ENCODE data around the gene SH3RF3. TPM values are rescaled to one million over a fixed set of nuclear protein-coding genes. Genes with fewer than 3 reads are reported as not detected.
A peak's percentile ranks its signal among the peaks of the same experiment; 100 is the strongest.

SH3RF3 gene
- total and polyA plus RNA-seq, 9 of the 15 experiments (the other 6 are each of a cell fraction or from before 2014, with no cell fraction given), result 0.02 TPM; not detected in 8

- DNase-seq (ENCODE audit: extremely low read depth in 1 of 4, low spot score in 3 of 4), result no peak
- no peak overlapping the region for H3K9ac ChIP-seq (ENCODE audit: insufficient read depth in 1 of 2, low read depth in 2 of 2, low read length in 2 of 2)
- intact Hi-C loops (cut with micrococcal nuclease) (no loop called here), in situ Hi-C loops (cut with MboI) (no loop called here)
- no peaks in the 10 kb centered on the region for H3K9me3 ChIP-seq (replicated peaks; ENCODE audit: control insufficient read depth, insufficient read depth, low read depth, low read length)
- peak; percentile 94 for TF ChIP-seq ZNF134 (CRISPR knock-in tag; conservative IDR thresholded peaks at IDR 0.05)
- no peak for TF ChIP-seq SRSF7 (optimal IDR thresholded peaks at IDR 0.05; ENCODE audit: low read depth, low read length)
- no peak for ATAC-seq
- no peak overlapping the region for H3K4me3 ChIP-seq
- H2AFZ ChIP-seq (ENCODE audit: low read depth, low read length), result no peak overlapping the region
- no peaks in the 10 kb centered on the region for H3K4me1 ChIP-seq (replicated peaks in 1 of 2; ENCODE audit: control insufficient read depth in 2 of 2, insufficient read depth in 2 of 2, low read length in 2 of 2)
- no TSS peak for BruUV-seq (replicated peaks)
- H3K36me3 ChIP-seq (ENCODE audit: control insufficient read depth, insufficient read depth, low read length), result no peaks in the 10 kb centered on the region
- H4K20me1 ChIP-seq (replicated peaks; ENCODE audit: control insufficient read depth, insufficient read depth, low read length), result no peaks in the 10 kb centered on the region
- H3K27ac ChIP-seq (ENCODE audit: extremely low read depth, low read depth, low read length), result no peak overlapping the region
- no peak for FAIRE-seq
- WGBS (ENCODE audit: insufficient coverage, low coverage, missing lambda C conversion rate), result 0% methylated on average over 1 of the region's 1 CpG
- peaks cover 6 to 21% of the 10 kb centered on the region in 2 experiments; a peak in 3 of 5 replicates for H3K27me3 ChIP-seq (ENCODE audit: control insufficient read depth in 2 of 2, insufficient read depth in 2 of 2, low read length in 2 of 2)
- H3K9me1 ChIP-seq (ENCODE audit: control insufficient read depth, insufficient read depth, low read length), result no peaks in the 10 kb centered on the region
- CTCF ChIA-PET (ENCODE audit: low intra/inter-chr PET ratio), result no interaction called here
- no peak overlapping the region for H3K4me2 ChIP-seq (ENCODE audit: insufficient read depth, low read length)
- H3K79me2 ChIP-seq (ENCODE audit: control insufficient read depth, insufficient read depth, low read length), result no peaks in the 10 kb centered on the region
- POLR2A ChIA-PET, result no interaction called here
Measured at GRCh38 chr2:109458512-109458911, 329.5 kb downstream of the SH3RF3 start.

- no peak for FAIRE-seq
- intact Hi-C loops (cut with micrococcal nuclease), result no loop called here
Measured at GRCh38 chr2:109459485-109459884, 330.5 kb downstream of the SH3RF3 start.

More at GRCh38 chr2:109459485-109459884, 330.5 kb downstream of the SH3RF3 start:
- TF ChIP-seq, protein P1, sequence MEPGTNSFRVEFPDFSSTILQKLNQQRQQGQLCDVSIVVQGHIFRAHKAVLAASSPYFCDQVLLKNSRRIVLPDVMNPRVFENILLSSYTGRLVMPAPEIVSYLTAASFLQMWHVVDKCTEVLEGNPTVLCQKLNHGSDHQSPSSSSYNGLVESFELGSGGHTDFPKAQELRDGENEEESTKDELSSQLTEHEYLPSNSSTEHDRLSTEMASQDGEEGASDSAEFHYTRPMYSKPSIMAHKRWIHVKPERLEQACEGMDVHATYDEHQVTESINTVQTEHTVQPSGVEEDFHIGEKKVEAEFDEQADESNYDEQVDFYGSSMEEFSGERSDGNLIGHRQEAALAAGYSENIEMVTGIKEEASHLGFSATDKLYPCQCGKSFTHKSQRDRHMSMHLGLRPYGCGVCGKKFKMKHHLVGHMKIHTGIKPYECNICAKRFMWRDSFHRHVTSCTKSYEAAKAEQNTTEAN (CRISPR knock-in tag; IDR thresholded peaks at IDR 0.05), result no peak
- no peak for TF ChIP-seq RFX5 (IDR thresholded peaks at IDR 0.05; ENCODE audit: low read depth, low read length)
- TF ChIP-seq PHB2 (IDR thresholded peaks at IDR 0.05; ENCODE audit: low read depth), result no peak
- TF ChIP-seq SIX5 (IDR thresholded peaks at IDR 0.05; ENCODE audit: borderline replicate concordance in 1 of 2, insufficient read depth in 1 of 2, low read depth in 1 of 2, low read length in 2 of 2), result no peak
- no peak for TF ChIP-seq BRCA1 (IDR thresholded peaks at IDR 0.05)
- no peak for TF ChIP-seq BRCA1 (CRISPR knock-in tag; IDR thresholded peaks at IDR 0.05)
- TF ChIP-seq RBFOX2 (IDR thresholded peaks at IDR 0.05; ENCODE audit: low read depth, low read length), result no peak
- no peak for TF ChIP-seq SMARCA4 (IDR thresholded peaks at IDR 0.05)
- DNase-seq (ENCODE audit: extremely low read depth in 1 of 4, low spot score in 3 of 4) (no peak), ATAC-seq (no peak)
- H3K36me3 ChIP-seq (ENCODE audit: control insufficient read depth, insufficient read depth, low read length), result no peaks in the 10 kb centered on the region
- no peak overlapping the region for H3K4me2 ChIP-seq (ENCODE audit: insufficient read depth, low read length)
- H3K4me1 ChIP-seq (replicated peaks in 1 of 2; ENCODE audit: control insufficient read depth in 2 of 2, insufficient read depth in 2 of 2, low read length in 2 of 2), result no peaks in the 10 kb centered on the region
- BruUV-seq (replicated peaks), result no TSS peak
- H3K9ac ChIP-seq (ENCODE audit: insufficient read depth in 1 of 2, low read depth in 2 of 2, low read length in 2 of 2), result no peak overlapping the region
- H3K9me1 ChIP-seq (ENCODE audit: control insufficient read depth, insufficient read depth, low read length), result no peaks in the 10 kb centered on the region
- in situ Hi-C loops (cut with MboI), result no loop called here
- CTCF ChIA-PET (ENCODE audit: low intra/inter-chr PET ratio), result no interaction called here
- WGBS (ENCODE audit: insufficient coverage, low coverage, missing lambda C conversion rate), result 0% methylated on average over 6 of the region's 6 CpGs
- POLR2A ChIA-PET, result no interaction called here
- no peak overlapping the region for H3K4me3 ChIP-seq
- peaks cover 6 to 18% of the 10 kb centered on the region in 2 experiments; a peak in 3 of 5 replicates for H3K27me3 ChIP-seq (ENCODE audit: control insufficient read depth in 2 of 2, insufficient read depth in 2 of 2, low read length in 2 of 2)
- no peaks in the 10 kb centered on the region for H3K9me3 ChIP-seq (replicated peaks; ENCODE audit: control insufficient read depth, insufficient read depth, low read depth, low read length)
- H2AFZ ChIP-seq (ENCODE audit: low read depth, low read length), result no peak overlapping the region
- no peak overlapping the region for H3K27ac ChIP-seq (ENCODE audit: extremely low read depth, low read depth, low read length)
- no peaks in the 10 kb centered on the region for H3K79me2 ChIP-seq (ENCODE audit: control insufficient read depth, insufficient read depth, low read length)
- no peaks in the 10 kb centered on the region for H4K20me1 ChIP-seq (replicated peaks; ENCODE audit: control insufficient read depth, insufficient read depth, low read length)
